Endothelial cell of umbilical vein (primary cell): Measurements from ENCODE around the gene PARP3. TPM values are rescaled to one million over a fixed set of nuclear protein-coding genes. Genes with fewer than 3 reads are reported as not detected.

Experiments used
- BruUV-seq: library from RNA; stranded (reverse); fragments of 400-500 nt; replicated peaks from 2 replicates; lab custom pipeline; 2021; lab: Mats Ljungman, UMichigan
- CTCF ChIA-PET: fragments of 300-600, 350-600 bp; sonication (Branson Sonifier 250); formaldehyde crosslinking; loops from one replicate; lab custom pipeline; 2021; ENCODE audit warnings: antibody characterized with exemption, inconsistent platforms; lab: Charles Lee
- POLR2A ChIA-PET: fragments of 300-600, 350-600 bp; sonication (Branson Sonifier 250); formaldehyde crosslinking; loops from one replicate; lab custom pipeline; 2021; ENCODE audit warnings: antibody characterized with exemption, inconsistent platforms; lab: Charles Lee
- DNase-seq: peaks from one replicate; pipeline ENCODE4 v3.0.0-alpha.2; 2011; ENCODE audit warnings: low read depth, low spot score
- FAIRE-seq: peaks from 2 replicates; lab custom pipeline; 2011; peaks lifted over from hg19 to GRCh38; lab: Jason Lieb, UNC
- H2AFZ ChIP-seq: 2 replicates; pipeline ENCODE4 v1.6.0; 2012; ENCODE audit warnings: low read depth, low read length, control low read depth, inconsistent platforms
- H3K27ac ChIP-seq: 2 replicates; pipeline ENCODE4 v1.5.1; 2011; ENCODE audit warnings: low read depth, mild to moderate bottlenecking, control low read depth, low read length, moderate library complexity; ENCODE audit not compliant: insufficient read depth
- H3K27me3 ChIP-seq, 2 experiments: 2 replicates each; pipeline versions ENCODE4 v1.6.0 to v1.6.1; 2011; ENCODE audit warnings: low read length in 2 of 2, mixed read lengths in 1 of 2; ENCODE audit not compliant: control insufficient read depth in 2 of 2, insufficient read depth in 2 of 2
- H3K36me3 ChIP-seq, 2 experiments: 2 replicates in 1 of 2; 3 replicates in 1 of 2; pipeline ENCODE4 v1.5.1; 2011; ENCODE audit warnings: low read length in 2 of 2, mild to moderate bottlenecking in 1 of 2, moderate library complexity in 1 of 2; ENCODE audit not compliant: control insufficient read depth in 2 of 2, insufficient read depth in 2 of 2; ENCODE audit errors: extremely low read depth in 1 of 2
- H3K4me1 ChIP-seq: 3 replicates; pipeline ENCODE4 v1.5.1; 2011; ENCODE audit warnings: mild to moderate bottlenecking, low read length; ENCODE audit not compliant: control insufficient read depth, insufficient read depth; ENCODE audit errors: extremely low read depth
- H3K4me2 ChIP-seq: 2 replicates; pipeline ENCODE4 v1.6.1; 2011; ENCODE audit warnings: low read length, control low read depth, mixed read lengths; ENCODE audit not compliant: insufficient read depth
- H3K4me3 ChIP-seq, 3 experiments: fragments of 200-600 bp in 1 of 3; sonication (generic), shearing (Covaris generic) in 1 of 3; replicated peaks in 1 of 3; 2 replicates each; pipeline ENCODE4 v1.5.1; 2011 to 2016; ENCODE audit warnings: control low read depth in 3 of 3, low read length in 3 of 3, mild to moderate bottlenecking in 2 of 3, inconsistent platforms in 1 of 3, low read depth in 1 of 3, moderate library complexity in 1 of 3; ENCODE audit not compliant: insufficient read depth in 1 of 3
- H3K79me2 ChIP-seq: 2 replicates; pipeline ENCODE4 v1.6.0; 2012; ENCODE audit warnings: low read length, inconsistent platforms; ENCODE audit not compliant: control insufficient read depth, insufficient read depth
- H3K9ac ChIP-seq: replicated peaks from 2 replicates; pipeline ENCODE3; 2011; ENCODE audit warnings: low read length, control low read depth; ENCODE audit not compliant: insufficient read depth; ENCODE audit errors: extremely low read depth
- H3K9me1 ChIP-seq: replicated peaks from 3 replicates; pipeline ENCODE4 v1.6.0; 2011; ENCODE audit warnings: mild to moderate bottlenecking, low read length; ENCODE audit not compliant: control insufficient read depth, insufficient read depth; ENCODE audit errors: extremely low read depth
- H3K9me3 ChIP-seq: replicated peaks from 2 replicates; pipeline ENCODE4 v1.5.1; 2012; ENCODE audit warnings: low read length, inconsistent platforms; ENCODE audit not compliant: control insufficient read depth, insufficient read depth
- H4K20me1 ChIP-seq: replicated peaks from 2 replicates; pipeline ENCODE3; 2011; ENCODE audit warnings: mild to moderate bottlenecking, low read length; ENCODE audit not compliant: control insufficient read depth, insufficient read depth; ENCODE audit errors: extremely low read depth
- CTCF ChIP-seq, 2 donors: IDR thresholded peaks; 1 replicate in 1 of 2; 2 replicates in 1 of 2; pipeline ENCODE4 v1.5.1; 2011; ENCODE audit warnings: low read length in 2 of 2, mild to moderate bottlenecking in 2 of 2, moderate library complexity in 2 of 2, control low read depth in 1 of 2, inconsistent platforms in 1 of 2, low read depth in 1 of 2; ENCODE audit not compliant: insufficient read depth in 1 of 2; ENCODE audit errors: extremely low read depth in 1 of 2
- EZH2 ChIP-seq: IDR thresholded peaks from 2 replicates; pipeline ENCODE4 v1.6.1; 2012; ENCODE audit warnings: borderline replicate concordance, low read depth, mild to moderate bottlenecking, moderate library complexity, low read length, inconsistent platforms; ENCODE audit not compliant: severe bottlenecking
- FOS ChIP-seq: IDR thresholded peaks from 2 replicates; pipeline ENCODE4 v1.6.1; 2011; ENCODE audit warnings: mild to moderate bottlenecking, low read length, moderate library complexity, borderline replicate concordance; ENCODE audit not compliant: insufficient read depth
- GATA2 ChIP-seq: IDR thresholded peaks from 2 replicates; pipeline ENCODE4 v1.7.0; 2011; ENCODE audit warnings: low read depth, mild to moderate bottlenecking, moderate library complexity, mixed read lengths, low read length; ENCODE audit not compliant: insufficient read length, insufficient read depth
- JUN ChIP-seq: IDR thresholded peaks from 2 replicates; pipeline ENCODE4 v1.6.1; 2011; ENCODE audit warnings: borderline replicate concordance, low read depth; ENCODE audit not compliant: insufficient read length, insufficient read depth
- MYC ChIP-seq: IDR thresholded peaks from one replicate; pipeline ENCODE4 v1.6.1; 2011; ENCODE audit warnings: mild to moderate bottlenecking, low read depth, low read length
- POLR2A ChIP-seq: IDR thresholded peaks from 2 replicates; pipeline ENCODE4 v1.6.1; 2012; ENCODE audit warnings: low read depth, mild to moderate bottlenecking, control low read depth, low read length
- POLR2AphosphoS5 ChIP-seq: IDR thresholded peaks from 2 replicates; pipeline ENCODE4 v1.6.1; 2012; ENCODE audit warnings: low read depth, mild to moderate bottlenecking, control low read depth, low read length, moderate library complexity; ENCODE audit not compliant: insufficient read depth
- dilution Hi-C: fragments of 300-500 bp; cut with MboI; formaldehyde crosslinking; loops from one replicate; pipeline ENCODE4 v1.15.0; 2019; ENCODE audit warnings: low sequenced_read_pairs; ENCODE audit not compliant: extremely low pct_ligation_motif_present
- intact Hi-C: fragments of 100-400 bp; cut with micrococcal nuclease; formaldehyde crosslinking; loops from one replicate; pipeline ENCODE4 v1.10.0; 2022
- polyA plus RNA-seq, 4 experiments: library from polyadenylated mRNA; depleted of rRNA in 3 of 4; stranded (reverse) in 3 of 4; unstranded in 1 of 4; fragments of >200 nt; gene quantifications; 2 replicates each; pipeline versions ENCODE4 v1.2.1 to v1.2.3, GENCODE V29; 2011 to 2012; ENCODE audit warnings: missing spikeins in 1 of 4
- total RNA-seq: library from RNA; stranded (reverse); gene quantifications from 2 replicates; pipeline ENCODE4 v1.2.3, GENCODE V29; 2021
- TF ChIP-seq, protein P1 (sequence below): IDR thresholded peaks from 2 replicates; pipeline ENCODE4 v1.6.1; 2011; ENCODE audit not compliant: insufficient read depth, insufficient read length

The PARP3 gene
- total and polyA plus RNA-seq, 2 donors (not counting 3 experiments of a cell fraction or from before 2014, with no cell fraction given): 10.0 to 13.8 TPM

DNA sequence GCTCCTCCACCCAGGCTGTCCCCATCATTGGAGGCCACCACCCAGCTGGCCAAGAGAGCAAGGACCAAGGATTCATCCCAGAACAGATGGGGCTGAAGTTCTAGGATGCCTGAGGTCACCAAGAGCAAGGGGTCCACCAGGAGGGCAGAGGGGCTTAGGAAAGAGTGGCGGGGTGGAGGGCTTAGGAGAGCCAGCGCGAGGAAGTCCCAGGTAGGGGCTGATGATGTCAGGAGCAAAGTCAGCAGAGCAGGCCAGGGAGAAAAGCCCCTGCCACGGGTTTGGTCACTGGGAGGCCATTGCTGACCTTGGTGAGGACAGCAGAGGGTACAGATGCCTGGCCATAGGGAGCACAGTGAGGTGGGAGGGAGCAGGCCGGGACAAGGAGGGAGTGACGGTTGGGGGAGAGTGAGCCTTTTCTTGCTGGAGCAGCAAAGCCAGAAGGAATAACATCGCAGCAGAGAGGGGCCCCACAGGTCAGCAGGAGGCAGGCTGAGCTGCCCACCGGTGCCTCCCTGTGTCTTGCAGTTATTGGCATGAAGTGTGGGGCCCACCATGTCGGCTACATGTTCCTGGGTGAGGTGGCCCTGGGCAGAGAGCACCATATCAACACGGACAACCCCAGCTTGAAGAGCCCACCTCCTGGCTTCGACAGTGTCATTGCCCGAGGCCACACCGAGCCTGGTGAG, 5.2 kb downstream of the PARP3 start:
- intact Hi-C loops: loop anchor here (10.0 kb wide), 1 partner anchor 563 kb away; the partner anchor contains the start of gene MANF
- peaks cover 9% of the 10 kb centered on the region for H3K4me1 ChIP-seq
- H2AFZ ChIP-seq: no peak overlapping the region
- TF ChIP-seq FOS: no peak
- no peak for TF ChIP-seq EZH2
- no peak for TF ChIP-seq MYC
- TF ChIP-seq, protein P1, sequence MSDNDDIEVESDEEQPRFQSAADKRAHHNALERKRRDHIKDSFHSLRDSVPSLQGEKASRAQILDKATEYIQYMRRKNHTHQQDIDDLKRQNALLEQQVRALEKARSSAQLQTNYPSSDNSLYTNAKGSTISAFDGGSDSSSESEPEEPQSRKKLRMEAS: no peak
- TF ChIP-seq CTCF (IDR thresholded peaks at IDR 0.05; ENCODE audit: extremely low read depth in 1 of 2, insufficient read depth in 1 of 2, low read depth in 1 of 2, low read length in 2 of 2): no peak
- TF ChIP-seq GATA2: no peak
- TF ChIP-seq POLR2A: no peak
- no peak for TF ChIP-seq POLR2AphosphoS5
- TF ChIP-seq JUN: no peak
- H3K4me2 ChIP-seq: no peak overlapping the region
- no peaks in the 10 kb centered on the region for H3K27me3 ChIP-seq
- no peak overlapping the region for H3K27ac ChIP-seq
- no TSS peak for BruUV-seq
- H3K9ac ChIP-seq: no peak overlapping the region
- no peaks in the 10 kb centered on the region for H3K79me2 ChIP-seq
- dilution Hi-C loops: no loop called here
- H4K20me1 ChIP-seq: no peaks in the 10 kb centered on the region
- no peak for DNase-seq
- ChIA-PET CTCF (interaction anchor here (1.1 kb wide), 1 partner anchor 36 kb away, joined by 3 read pairs; the partner anchor contains the start of gene ACY1), POLR2A (no interaction called here)
- no peaks in the 10 kb centered on the region for H3K9me3 ChIP-seq
- FAIRE-seq: no peak
- H3K4me3 ChIP-seq: no peak overlapping the region
- no peaks in the 10 kb centered on the region for H3K9me1 ChIP-seq
- no peaks in the 10 kb centered on the region for H3K36me3 ChIP-seq
